Measurements from ENCODE around the gene ZDHHC6.

The ZDHHC6 gene

DNA sequence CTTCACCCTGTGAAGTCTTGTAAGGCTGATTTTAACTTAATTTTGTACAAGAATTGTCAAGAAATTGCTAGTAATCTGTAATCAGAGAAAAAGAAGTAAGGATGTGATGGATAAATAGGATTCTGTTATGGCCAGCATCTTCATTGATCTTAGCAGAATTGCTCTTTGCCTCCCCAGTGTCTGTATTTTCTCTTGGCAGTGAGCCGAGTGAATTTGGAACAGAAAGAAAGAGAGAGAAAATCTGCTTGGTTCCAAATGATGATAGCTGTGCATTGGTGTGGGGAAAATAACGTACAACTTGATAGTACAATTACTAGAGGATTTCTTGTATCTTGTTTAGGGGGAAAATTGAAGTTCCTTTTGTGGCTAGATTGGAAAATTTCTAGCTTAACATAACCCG is 34.9 kb upstream of the ZDHHC6 start:
- Histone ChIP-seq H3K36me3 (replicated peaks; ENCODE audit: insufficient read depth, low read length) (no peaks in the 10 kb centered on the region), H3K27me3 (replicated peaks; ENCODE audit: insufficient read depth, low read length) (no peaks in the 10 kb centered on the region), H3K9ac (ENCODE audit: low read length) (no peak overlapping the region), H3K4me1 (ENCODE audit: low read length) (no peaks in the 10 kb centered on the region), H3F3A (ENCODE audit: insufficient read depth, low read length) (no peaks in the 10 kb centered on the region), H3K27ac (ENCODE audit: low read length) (no peak overlapping the region), H4K20me1 (ENCODE audit: insufficient read depth, low read length) (no peaks in the 10 kb centered on the region), H3K9me2 (replicated peaks; ENCODE audit: insufficient read depth, low read length) (no peaks in the 10 kb centered on the region), H3K79me2 (ENCODE audit: low read length) (no peaks in the 10 kb centered on the region; the same call in 1 of the 2 replicates), H3K9me3 (replicated peaks; ENCODE audit: insufficient read depth, low read length) (no peaks in the 10 kb centered on the region), H2AFZ (ENCODE audit: low read length) (no peak overlapping the region), H3K4me3 (ENCODE audit: low read length) (no peak overlapping the region), H3K4me2 (ENCODE audit: low read depth, low read length) (no peak overlapping the region)
- DNase-seq, result no peak
- no peak for TF ChIP-seq EZH2phosphoT487 (IDR thresholded peaks at IDR 0.05; ENCODE audit: low read length)
- no peak for TF ChIP-seq EZH2 (optimal IDR thresholded peaks at IDR 0.05; ENCODE audit: low read depth, low read length)
- TF ChIP-seq, protein P1, sequence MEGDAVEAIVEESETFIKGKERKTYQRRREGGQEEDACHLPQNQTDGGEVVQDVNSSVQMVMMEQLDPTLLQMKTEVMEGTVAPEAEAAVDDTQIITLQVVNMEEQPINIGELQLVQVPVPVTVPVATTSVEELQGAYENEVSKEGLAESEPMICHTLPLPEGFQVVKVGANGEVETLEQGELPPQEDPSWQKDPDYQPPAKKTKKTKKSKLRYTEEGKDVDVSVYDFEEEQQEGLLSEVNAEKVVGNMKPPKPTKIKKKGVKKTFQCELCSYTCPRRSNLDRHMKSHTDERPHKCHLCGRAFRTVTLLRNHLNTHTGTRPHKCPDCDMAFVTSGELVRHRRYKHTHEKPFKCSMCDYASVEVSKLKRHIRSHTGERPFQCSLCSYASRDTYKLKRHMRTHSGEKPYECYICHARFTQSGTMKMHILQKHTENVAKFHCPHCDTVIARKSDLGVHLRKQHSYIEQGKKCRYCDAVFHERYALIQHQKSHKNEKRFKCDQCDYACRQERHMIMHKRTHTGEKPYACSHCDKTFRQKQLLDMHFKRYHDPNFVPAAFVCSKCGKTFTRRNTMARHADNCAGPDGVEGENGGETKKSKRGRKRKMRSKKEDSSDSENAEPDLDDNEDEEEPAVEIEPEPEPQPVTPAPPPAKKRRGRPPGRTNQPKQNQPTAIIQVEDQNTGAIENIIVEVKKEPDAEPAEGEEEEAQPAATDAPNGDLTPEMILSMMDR (IDR thresholded peaks at IDR 0.05; ENCODE audit: low read length), result no peak

DNA sequence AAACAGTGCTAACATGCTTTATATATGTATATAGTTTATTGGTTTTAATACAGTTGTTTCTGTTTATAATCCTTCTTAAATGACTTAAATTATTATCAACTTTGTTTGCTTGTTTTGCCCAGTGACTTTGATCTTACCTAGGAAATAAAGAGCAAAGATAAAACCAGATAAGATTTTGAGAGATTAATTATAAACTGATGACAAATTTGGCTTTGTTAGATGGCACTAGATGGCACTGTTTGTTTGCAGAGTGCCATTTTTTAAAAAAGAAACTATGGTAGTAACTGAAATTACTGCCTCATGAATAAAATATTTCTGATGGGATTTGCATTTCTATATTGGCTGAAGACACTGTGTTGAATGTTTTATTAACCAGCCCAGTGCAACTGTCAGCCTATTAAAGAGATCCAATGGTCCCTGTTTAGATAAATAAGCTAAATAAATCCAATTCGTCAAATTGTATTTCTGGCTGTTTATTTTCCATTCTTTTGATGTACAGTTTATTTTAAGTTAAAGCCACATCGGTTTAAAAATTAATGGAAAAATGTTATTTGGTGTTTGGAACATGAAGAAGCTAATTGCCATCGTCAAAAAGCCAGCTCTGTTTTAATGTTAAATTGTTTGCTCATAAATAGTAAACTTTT is 29.0 kb upstream of the ZDHHC6 start:
- Histone ChIP-seq H3K4me1 (ENCODE audit: low read length) (no peaks in the 10 kb centered on the region), H3K9ac (ENCODE audit: low read length) (no peak overlapping the region), H3K4me3 (ENCODE audit: low read length) (no peak overlapping the region), H4K20me1 (ENCODE audit: insufficient read depth, low read length) (peaks cover 6% of the 10 kb centered on the region; the same call in 1 of the 2 replicates), H3K27ac (ENCODE audit: low read length) (no peak overlapping the region), H2AFZ (ENCODE audit: low read length) (no peak overlapping the region), H3K27me3 (replicated peaks; ENCODE audit: insufficient read depth, low read length) (no peaks in the 10 kb centered on the region), H3F3A (ENCODE audit: insufficient read depth, low read length) (no peaks in the 10 kb centered on the region), H3K36me3 (replicated peaks; ENCODE audit: insufficient read depth, low read length) (no peaks in the 10 kb centered on the region), H3K79me2 (ENCODE audit: low read length) (peaks cover 8% of the 10 kb centered on the region; the same call in 1 of the 2 replicates), H3K4me2 (ENCODE audit: low read depth, low read length) (no peak overlapping the region), H3K9me2 (replicated peaks; ENCODE audit: insufficient read depth, low read length) (no peaks in the 10 kb centered on the region), H3K9me3 (replicated peaks; ENCODE audit: insufficient read depth, low read length) (no peaks in the 10 kb centered on the region)
- TF ChIP-seq, protein P1 (IDR thresholded peaks at IDR 0.05; ENCODE audit: low read length), result peak; percentile 52
- TF ChIP-seq EZH2phosphoT487 (IDR thresholded peaks at IDR 0.05; ENCODE audit: low read length), result no peak
- peak; percentile 37 for DNase-seq

GRCh38 chr10:112471878-112472487 is 25.3 kb upstream of the ZDHHC6 start:
- no peak overlapping the region for H2AFZ ChIP-seq (ENCODE audit: low read length)
- peak; percentile 45 for DNase-seq

More at GRCh38 chr10:112471878-112472487, 25.3 kb upstream of the ZDHHC6 start:
- H3F3A ChIP-seq (ENCODE audit: insufficient read depth, low read length), result no peaks in the 10 kb centered on the region
- H3K79me2 ChIP-seq (ENCODE audit: low read length), result 0 out of 2 replicates have a peak, but pooled peaks cover 8% of the 10 kb centered on the region
- H3K36me3 ChIP-seq (replicated peaks; ENCODE audit: insufficient read depth, low read length), result no peaks in the 10 kb centered on the region
- H3K9ac ChIP-seq (ENCODE audit: low read length), result no peak overlapping the region
- H3K4me1 ChIP-seq (ENCODE audit: low read length), result no peaks in the 10 kb centered on the region
- H4K20me1 ChIP-seq (ENCODE audit: insufficient read depth, low read length), result peaks cover 6% of the 10 kb centered on the region
- no peak overlapping the region for H3K27ac ChIP-seq (ENCODE audit: low read length)
- H3K4me3 ChIP-seq (ENCODE audit: low read length), result no peak overlapping the region
- no peak for TF ChIP-seq EZH2 (optimal IDR thresholded peaks at IDR 0.05; ENCODE audit: low read depth, low read length)
- TF ChIP-seq, protein P1 (IDR thresholded peaks at IDR 0.05; ENCODE audit: low read length), result peak; percentile 68
- TF ChIP-seq EZH2phosphoT487 (IDR thresholded peaks at IDR 0.05; ENCODE audit: low read length), result no peak
- H3K4me2 ChIP-seq (ENCODE audit: low read depth, low read length), result no peak overlapping the region
- no peaks in the 10 kb centered on the region for H3K27me3 ChIP-seq (replicated peaks; ENCODE audit: insufficient read depth, low read length)
- H3K9me3 ChIP-seq (replicated peaks; ENCODE audit: insufficient read depth, low read length), result no peaks in the 10 kb centered on the region
- H3K9me2 ChIP-seq (replicated peaks; ENCODE audit: insufficient read depth, low read length), result no peaks in the 10 kb centered on the region
